Glomerular visceral epithelial cell (primary cell): ENCODE data around the gene CMPK1.
A peak's percentile ranks its signal among the peaks of the same experiment; 100 is the strongest.

ENCODE experiments used
- DNase-seq: peaks from one replicate; pipeline ENCODE4 v3.0.0-alpha.2; 2016; ENCODE audit errors: extremely low spot score

The CMPK1 gene

GRCh38 chr1:47396671-47397196, 63.1 kb downstream of the CMPK1 start:
- DNase-seq = no peak

- DNase-seq = no peak
Observed at GRCh38 chr1:47399138-47399845, 65.7 kb downstream of the CMPK1 start.

- DNase-seq = no peak
Observed at GRCh38 chr1:47399846-47400155, 66.2 kb downstream of the CMPK1 start.

GRCh38 chr1:47401761-47402160, 68.2 kb downstream of the CMPK1 start:
- DNase-seq = no peak

GRCh38 chr1:47402591-47402990, 69.0 kb downstream of the CMPK1 start:
- no peak for DNase-seq

GRCh38 chr1:47403321-47403910, 69.8 kb downstream of the CMPK1 start:
- no peak for DNase-seq

- DNase-seq = no peak
Observed at GRCh38 chr1:47405697-47406096, 72.1 kb downstream of the CMPK1 start.

- DNase-seq = no peak
Observed at GRCh38 chr1:47406966-47407365, 73.4 kb downstream of the CMPK1 start.

GRCh38 chr1:47407481-47407880, 73.9 kb downstream of the CMPK1 start:
- no peak for DNase-seq

GRCh38 chr1:47409311-47410067, 75.9 kb downstream of the CMPK1 start:
- peak; percentile 42 for DNase-seq

GRCh38 chr1:47410068-47410455, 76.5 kb downstream of the CMPK1 start:
- DNase-seq = no peak

GRCh38 chr1:47411436-47411835, 77.8 kb downstream of the CMPK1 start:
- DNase-seq = no peak

GRCh38 chr1:47412437-47412836, 78.8 kb downstream of the CMPK1 start:
- no peak for DNase-seq

- no peak for DNase-seq
Observed at GRCh38 chr1:47415728-47416318, 82.2 kb downstream of the CMPK1 start, which contains the start of gene FOXE3. Gene FOXE3 (plus strand): TSS chr1:47416285. CDS start chr1:47416316, 31 bp downstream.

GRCh38 chr1:47416319-47417169, 83.0 kb downstream of the CMPK1 start:
- DNase-seq = no peak

- DNase-seq = no peak
Observed at GRCh38 chr1:47417170-47418044, 83.8 kb downstream of the CMPK1 start.

- DNase-seq = no peak
Observed at GRCh38 chr1:47418122-47418521, 84.5 kb downstream of the CMPK1 start.

- DNase-seq = no peak
Observed at GRCh38 chr1:47418681-47419325, 85.2 kb downstream of the CMPK1 start.

GRCh38 chr1:47420547-47420946, 87.0 kb downstream of the CMPK1 start:
- DNase-seq = no peak

- no peak for DNase-seq
Observed at GRCh38 chr1:47423872-47424271, 90.3 kb downstream of the CMPK1 start.
